MM.1S (cell line): ENCODE results near the gene PPP2R5C.

Source experiments
- DNase-seq: peaks from one replicate; pipeline ENCODE4 v3.0.0-alpha.2; 2015
- H2AFZ ChIP-seq: fragments of 300-600 bp; sonication (generic); 2 replicates; pipeline ENCODE4 v1.6.0; 2016; ENCODE audit warnings: antibody characterized with exemption, low read length
- H3F3A ChIP-seq: fragments of 300-600 bp; sonication (generic); 2 replicates; pipeline ENCODE4 v1.6.1; 2016; ENCODE audit warnings: mild to moderate bottlenecking, antibody characterized with exemption, low read length, moderate library complexity, mixed read lengths; ENCODE audit not compliant: insufficient read depth
- H3K27ac ChIP-seq: fragments of 300-600 bp; sonication (generic); 2 replicates; pipeline ENCODE4 v1.5.1; 2016; ENCODE audit warnings: mild to moderate bottlenecking, low read length
- H3K27me3 ChIP-seq: fragments of 300-600 bp; sonication (generic); replicated peaks from 2 replicates; pipeline ENCODE4 v1.6.0; 2016; ENCODE audit warnings: low read length; ENCODE audit not compliant: insufficient read depth
- H3K36me3 ChIP-seq: fragments of 300-600 bp; sonication (generic); replicated peaks from 2 replicates; pipeline ENCODE4 v1.6.1; 2016; ENCODE audit warnings: mild to moderate bottlenecking, low read length, mixed read lengths; ENCODE audit not compliant: insufficient read depth
- H3K4me1 ChIP-seq: fragments of 300-600 bp; sonication (generic); 2 replicates; pipeline ENCODE4 v1.6.1; 2016; ENCODE audit warnings: low read length, mixed read lengths
- H3K4me2 ChIP-seq: fragments of 300-600 bp; sonication (generic); 2 replicates; pipeline ENCODE4 v1.6.0; 2016; ENCODE audit warnings: low read depth, low read length
- H3K4me3 ChIP-seq: fragments of 300-600 bp; sonication (generic); 2 replicates; pipeline ENCODE4 v1.5.1; 2016; ENCODE audit warnings: low read length, mixed read lengths
- H3K79me2 ChIP-seq: fragments of 300-600 bp; sonication (generic); 2 replicates; pipeline ENCODE4 v1.6.1; 2016; ENCODE audit warnings: mixed run types, low read length, mixed read lengths
- H3K9ac ChIP-seq: fragments of 300-600 bp; sonication (generic); 2 replicates; pipeline ENCODE4 v1.6.1; 2016; ENCODE audit warnings: low read length, mixed read lengths
- H3K9me2 ChIP-seq: fragments of 300-600 bp; sonication (generic); replicated peaks from 2 replicates; pipeline ENCODE4 v1.6.1; 2016; ENCODE audit warnings: mild to moderate bottlenecking, low read length, mixed read lengths; ENCODE audit not compliant: insufficient read depth
- H3K9me3 ChIP-seq: fragments of 300-600 bp; sonication (generic); replicated peaks from 2 replicates; pipeline ENCODE4 v1.6.1; 2016; ENCODE audit warnings: mild to moderate bottlenecking, low read length, mixed read lengths; ENCODE audit not compliant: insufficient read depth
- H4K20me1 ChIP-seq: fragments of 300-600 bp; sonication (generic); 2 replicates; pipeline ENCODE4 v1.6.1; 2016; ENCODE audit warnings: mild to moderate bottlenecking, low read length, moderate library complexity, mixed read lengths; ENCODE audit not compliant: insufficient read depth
- CTCF ChIP-seq: fragments of 300-600 bp; sonication (generic); IDR thresholded peaks from 2 replicates; pipeline ENCODE4 v1.5.1; 2016; ENCODE audit warnings: antibody characterized with exemption, low read length, mixed read lengths
- EZH2 ChIP-seq: fragments of 300-600 bp; sonication (generic); optimal IDR thresholded peaks from 2 replicates; pipeline ENCODE3; 2017; ENCODE audit warnings: low read depth, mild to moderate bottlenecking, antibody characterized with exemption, low read length, mixed read lengths
- EZH2phosphoT487 ChIP-seq: fragments of 300-600 bp; sonication (generic); IDR thresholded peaks from 2 replicates; pipeline ENCODE4 v1.6.1; 2018; ENCODE audit warnings: antibody characterized with exemption, low read length

PPP2R5C gene

GRCh38 chr14:101922866-101923265 lies 161.4 kb downstream of the PPP2R5C start:
- H3K27ac ChIP-seq = no peak overlapping the region
- no peak for DNase-seq
- no peak overlapping the region for H3K9ac ChIP-seq
- no peaks in the 10 kb centered on the region for H3K79me2 ChIP-seq
- no peak overlapping the region for H3K4me2 ChIP-seq
- no peaks in the 10 kb centered on the region for H3K4me1 ChIP-seq
- H3K4me3 ChIP-seq = no peak overlapping the region
- no peaks in the 10 kb centered on the region for H3K9me2 ChIP-seq
- no peaks in the 10 kb centered on the region for H3F3A ChIP-seq
- no peaks in the 10 kb centered on the region for H3K36me3 ChIP-seq
- H4K20me1 ChIP-seq = no peaks in the 10 kb centered on the region
- no peak overlapping the region for H2AFZ ChIP-seq
- H3K9me3 ChIP-seq = no peaks in the 10 kb centered on the region
- H3K27me3 ChIP-seq = no peaks in the 10 kb centered on the region
- no peak for TF ChIP-seq EZH2phosphoT487
- no peak for TF ChIP-seq CTCF
- no peak for TF ChIP-seq EZH2

DNA sequence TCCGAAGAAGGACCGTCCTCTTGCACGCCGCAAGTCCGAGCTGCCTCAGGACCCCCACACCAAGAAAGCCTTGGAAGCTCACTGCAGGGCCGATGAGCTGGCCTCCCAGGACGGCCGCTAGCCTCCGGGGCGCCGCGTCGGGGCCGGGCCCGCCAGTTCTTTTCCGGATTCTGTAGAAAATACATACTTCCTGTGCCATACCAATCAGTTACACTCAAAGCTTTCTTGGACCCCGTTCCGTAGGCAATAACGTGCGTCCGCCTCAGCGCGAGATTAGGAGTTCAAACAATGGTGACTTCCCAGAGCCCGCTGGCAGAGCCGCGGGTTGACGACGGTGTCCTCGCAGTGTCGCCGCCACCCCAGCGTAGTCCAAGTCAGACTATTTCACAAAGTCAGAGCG lies 163.6 kb downstream of the PPP2R5C start:
- H3K27me3 ChIP-seq = no peaks in the 10 kb centered on the region
- no peak overlapping the region for H3K9ac ChIP-seq
- H3K9me3 ChIP-seq = no peaks in the 10 kb centered on the region
- H3K27ac ChIP-seq = no peak overlapping the region
- H4K20me1 ChIP-seq = no peaks in the 10 kb centered on the region
- H3K9me2 ChIP-seq = no peaks in the 10 kb centered on the region
- H3K4me1 ChIP-seq = no peaks in the 10 kb centered on the region
- DNase-seq = no peak
- no peaks in the 10 kb centered on the region for H3K79me2 ChIP-seq
- no peaks in the 10 kb centered on the region for H3K36me3 ChIP-seq
- no peak overlapping the region for H2AFZ ChIP-seq
- H3K4me3 ChIP-seq = no peak overlapping the region
- no peak for TF ChIP-seq CTCF
- no peaks in the 10 kb centered on the region for H3F3A ChIP-seq
- H3K4me2 ChIP-seq = no peak overlapping the region

DNA sequence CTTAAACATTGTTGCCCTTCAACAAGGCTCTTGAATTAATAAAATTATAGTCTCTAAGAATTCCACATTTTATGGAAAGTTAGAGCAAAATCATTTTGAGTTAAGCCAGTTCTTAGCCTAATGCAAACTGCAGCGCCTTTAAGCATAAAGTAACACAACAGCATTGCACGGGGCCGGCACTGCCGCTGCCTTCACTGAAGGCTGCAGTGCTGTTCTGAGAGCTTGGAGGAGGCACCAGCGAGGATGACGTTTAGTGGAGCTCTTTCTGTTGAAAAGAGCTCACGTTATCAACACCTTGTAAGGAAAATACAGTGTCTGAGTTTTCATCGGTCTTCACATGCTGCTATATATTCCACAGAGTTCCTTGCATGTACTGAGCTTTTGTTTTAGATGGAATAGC lies 164.6 kb downstream of the PPP2R5C start:
- DNase-seq = no peak
- TF ChIP-seq EZH2phosphoT487 = no peak
- TF ChIP-seq CTCF = no peak
- no peak for TF ChIP-seq EZH2
- Histone ChIP-seq H3K27ac (no peak overlapping the region), H3K79me2 (no peaks in the 10 kb centered on the region), H3K9me2 (no peaks in the 10 kb centered on the region), H4K20me1 (no peaks in the 10 kb centered on the region), H3K9me3 (no peaks in the 10 kb centered on the region), H3F3A (no peaks in the 10 kb centered on the region), H3K4me3 (no peak overlapping the region), H3K4me2 (no peak overlapping the region), H3K4me1 (no peaks in the 10 kb centered on the region), H3K27me3 (no peaks in the 10 kb centered on the region), H3K36me3 (no peaks in the 10 kb centered on the region), H3K9ac (no peak overlapping the region), H2AFZ (no peak overlapping the region)

DNA sequence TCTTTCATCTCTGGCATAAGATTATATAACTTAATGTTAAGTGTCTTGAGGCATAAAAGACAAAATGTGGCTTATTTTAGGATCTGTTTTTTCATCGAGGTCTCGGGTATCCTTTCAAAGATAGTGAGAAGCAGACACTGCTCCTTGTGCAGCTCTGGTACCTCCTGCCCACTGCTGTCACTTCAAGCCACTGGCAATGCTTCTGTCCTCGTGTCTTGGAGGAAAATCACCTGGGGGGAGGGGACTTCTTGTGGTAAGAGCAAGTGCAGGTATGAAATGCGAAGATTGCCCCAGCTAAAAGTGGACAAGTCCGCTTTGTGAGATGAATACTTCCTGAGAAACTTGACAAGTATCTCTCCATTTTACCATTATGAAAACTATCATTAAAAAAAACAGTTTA lies 165.1 kb downstream of the PPP2R5C start:
- Histone ChIP-seq H4K20me1 (no peaks in the 10 kb centered on the region), H3K79me2 (no peaks in the 10 kb centered on the region), H3K4me2 (no peak overlapping the region), H3K9ac (no peak overlapping the region), H3K4me3 (no peak overlapping the region), H3K9me3 (no peaks in the 10 kb centered on the region), H3K27ac (no peak overlapping the region), H3K9me2 (no peaks in the 10 kb centered on the region), H3K36me3 (no peaks in the 10 kb centered on the region), H3F3A (no peaks in the 10 kb centered on the region), H3K4me1 (no peaks in the 10 kb centered on the region), H3K27me3 (no peaks in the 10 kb centered on the region), H2AFZ (no peak overlapping the region)
- TF ChIP-seq CTCF (no peak), EZH2 (no peak), EZH2phosphoT487 (no peak)
- no peak for DNase-seq
